Hepatocyte (in vitro differentiated cells): ENCODE data around the gene FTCD.

Source experiments
- EZH2 ChIP-seq: fragments of 200-600 bp; sonication (generic); IDR thresholded peaks from 2 replicates; pipeline ENCODE4 v1.6.1; 2016; ENCODE audit warnings: antibody characterized with exemption, mild to moderate bottlenecking, borderline replicate concordance
- EZH2phosphoT487 ChIP-seq: fragments of 200-600 bp; sonication (generic); IDR thresholded peaks from one replicate; pipeline ENCODE4 v1.6.1; 2018; ENCODE audit warnings: antibody characterized with exemption, mild to moderate bottlenecking, low read depth, moderate library complexity; ENCODE audit not compliant: unreplicated experiment, severe bottlenecking
- TF ChIP-seq, protein P1 (sequence below): fragments of 200-600 bp; sonication (generic); IDR thresholded peaks from 2 replicates; pipeline ENCODE4 v1.5.1; 2016; ENCODE audit warnings: antibody characterized with exemption, mild to moderate bottlenecking; ENCODE audit not compliant: poor library complexity

DNA sequence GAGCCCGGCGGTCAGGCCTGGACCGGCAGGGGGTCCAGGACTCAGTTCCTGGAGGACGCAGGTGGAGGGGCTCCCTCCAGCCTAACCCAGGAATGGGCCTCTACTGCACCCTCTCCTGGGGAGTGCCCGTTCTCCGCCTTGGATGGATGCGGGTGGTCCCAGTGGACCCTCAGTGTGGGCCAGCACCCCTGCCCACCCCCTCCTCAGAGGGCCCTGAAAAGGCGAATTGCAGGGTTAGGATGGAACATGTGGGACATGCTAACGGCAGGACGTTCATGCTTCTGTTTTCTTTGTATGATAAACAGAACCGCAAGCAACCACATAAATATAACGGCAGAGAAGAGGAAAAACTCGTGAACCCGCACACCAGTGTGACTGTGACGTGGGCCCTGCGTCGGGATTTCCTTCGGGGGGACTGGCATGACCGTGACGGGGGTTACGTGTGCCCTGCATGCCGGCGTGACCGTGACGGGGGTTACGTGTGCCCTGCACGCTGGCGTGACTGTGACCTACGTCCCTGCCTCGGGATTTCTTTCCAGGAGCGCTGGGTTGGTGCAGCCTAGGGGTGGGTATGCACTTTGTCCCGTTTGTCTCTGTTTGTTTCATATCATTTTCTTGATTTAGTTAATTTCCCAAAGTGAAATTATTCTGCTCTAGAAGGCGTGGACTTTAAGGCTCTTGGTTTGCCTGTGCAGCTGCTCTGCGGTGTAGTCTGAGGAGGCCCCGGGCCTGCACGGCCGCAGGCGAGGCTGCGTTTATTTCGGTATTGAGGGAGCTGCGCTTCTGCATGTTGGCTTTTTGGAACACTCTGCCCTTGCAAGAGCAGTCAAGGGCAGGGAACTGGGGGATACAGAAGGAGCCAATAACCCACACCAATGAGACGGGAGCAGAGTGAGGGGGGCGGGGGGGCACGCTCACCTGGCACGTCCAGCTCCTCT, 3.1 kb downstream of the FTCD start:
- TF ChIP-seq, protein P1, sequence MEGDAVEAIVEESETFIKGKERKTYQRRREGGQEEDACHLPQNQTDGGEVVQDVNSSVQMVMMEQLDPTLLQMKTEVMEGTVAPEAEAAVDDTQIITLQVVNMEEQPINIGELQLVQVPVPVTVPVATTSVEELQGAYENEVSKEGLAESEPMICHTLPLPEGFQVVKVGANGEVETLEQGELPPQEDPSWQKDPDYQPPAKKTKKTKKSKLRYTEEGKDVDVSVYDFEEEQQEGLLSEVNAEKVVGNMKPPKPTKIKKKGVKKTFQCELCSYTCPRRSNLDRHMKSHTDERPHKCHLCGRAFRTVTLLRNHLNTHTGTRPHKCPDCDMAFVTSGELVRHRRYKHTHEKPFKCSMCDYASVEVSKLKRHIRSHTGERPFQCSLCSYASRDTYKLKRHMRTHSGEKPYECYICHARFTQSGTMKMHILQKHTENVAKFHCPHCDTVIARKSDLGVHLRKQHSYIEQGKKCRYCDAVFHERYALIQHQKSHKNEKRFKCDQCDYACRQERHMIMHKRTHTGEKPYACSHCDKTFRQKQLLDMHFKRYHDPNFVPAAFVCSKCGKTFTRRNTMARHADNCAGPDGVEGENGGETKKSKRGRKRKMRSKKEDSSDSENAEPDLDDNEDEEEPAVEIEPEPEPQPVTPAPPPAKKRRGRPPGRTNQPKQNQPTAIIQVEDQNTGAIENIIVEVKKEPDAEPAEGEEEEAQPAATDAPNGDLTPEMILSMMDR = no peak
- TF ChIP-seq EZH2 (no peak), EZH2phosphoT487 (no peak)
